Gastrocnemius medialis (tissue), 4 donors: ENCODE data around the gene KCNQ5.

Experiments used
- CTCF ChIP-seq, 5 experiments: fragments of 450-650 bp in 3 of 5; fragments of 200-600 bp in 2 of 5; sonication (generic) in 2 of 5; IDR thresholded peaks in 4 of 5; conservative IDR thresholded peaks in 1 of 5; 1 replicate in 4 of 5; 2 replicates in 1 of 5; pipeline ENCODE4 v1.5.1; 2016 to 2019; ENCODE audit warnings: antibody characterized with exemption in 5 of 5, mild to moderate bottlenecking in 3 of 5, moderate library complexity in 3 of 5
- POLR2A ChIP-seq, 2 donors: fragments of 450-650 bp; IDR thresholded peaks; one replicate each; pipeline ENCODE4 v1.6.1; 2017; ENCODE audit warnings: antibody characterized with exemption in 2 of 2, mild to moderate bottlenecking in 2 of 2, moderate library complexity in 2 of 2

- TF ChIP-seq CTCF (IDR thresholded peaks at IDR 0.05 in 4 of 5, conservative IDR thresholded peaks at IDR 0.05 in 1 of 5) (no peak), POLR2A (IDR thresholded peaks at IDR 0.05) (no peak)
Observed at GRCh38 chr6:73047801-73048200, 425.9 kb downstream of the KCNQ5 start.
